Upper lobe of right lung (tissue), 1 donor: Measurements from ENCODE around the gene APPBP2. TPM values are rescaled to one million over a fixed set of nuclear protein-coding genes. Genes with fewer than 3 reads are reported as not detected.
"Not testable (repeated sequence)": the region's sequence is repeated elsewhere in the genome, so short reads cannot be mapped to it uniquely, and the experiment has no call there.

Experiments
- ATAC-seq: fragments of 200-7000 bp; cut with Tn5 transposase; one replicate; pipeline ENCODE4 v1.9.1; 2020; ENCODE audit warnings: mild to moderate bottlenecking, moderate library complexity
- DNase-seq: peaks from one replicate; pipeline ENCODE4 v3.0.0-alpha.2; 2020
- H3K27ac ChIP-seq: fragments of 200-600 bp; one replicate; pipeline ENCODE4 v1.8.0; 2022
- H3K27me3 ChIP-seq: fragments of 200-600 bp; one replicate; pipeline ENCODE4 v1.8.0; 2022; ENCODE audit warnings: mild to moderate bottlenecking
- H3K36me3 ChIP-seq: fragments of 200-600 bp; one replicate; pipeline ENCODE4 v1.8.0; 2022
- H3K4me1 ChIP-seq: fragments of 200-600 bp; one replicate; pipeline ENCODE4 v1.8.0; 2022
- H3K4me3 ChIP-seq: fragments of 200-600 bp; one replicate; pipeline ENCODE4 v1.8.0; 2022; ENCODE audit warnings: mild to moderate bottlenecking
- H3K9me3 ChIP-seq: fragments of 200-600 bp; one replicate; pipeline ENCODE4 v1.8.0; 2022
- CTCF ChIP-seq: fragments of 200-600 bp; IDR thresholded peaks from one replicate; pipeline ENCODE4 v1.8.0; 2022; ENCODE audit warnings: antibody characterized with exemption
- intact Hi-C: fragments of 100-400 bp; cut with DNase I; formaldehyde crosslinking; loops from one replicate; pipeline ENCODE4 v1.11.0; 2022
- total RNA-seq: library from RNA; stranded (reverse); fragmentation: NEBNext Ultra II Directional; extraction: Animal tissue kit (Norgen Biotek cat#: 25700); gene quantifications from one replicate; pipeline ENCODE4 v1.2.1, GENCODE V29; 2021
- donor health status: DM: no; HTN: yes; CAD: no; lungs with severe emphysema.

Gene APPBP2
- total RNA-seq, 1 donor from 2014 or later, result 43.6 TPM

GRCh38 chr17:60524463-60525327, 1.3 kb downstream of the APPBP2 start:
- DNase-seq, result no peak

GRCh38 chr17:60523822-60524221, 2.2 kb downstream of the APPBP2 start:
- TF ChIP-seq CTCF, result no peak
- Histone ChIP-seq H3K27me3 (no peaks in the 10 kb centered on the region), H3K27ac (no peak overlapping the region), H3K4me3 (peak overlapping the region; percentile 95), H3K9me3 (no peaks in the 10 kb centered on the region), H3K36me3 (peaks cover 15% of the 10 kb centered on the region), H3K4me1 (peaks cover 35% of the 10 kb centered on the region)
- DNase-seq, result no peak
- ATAC-seq, result no peak
- intact Hi-C loops, result no loop called here

More at GRCh38 chr17:60524463-60525327, 1.3 kb downstream of the APPBP2 start:
- Histone ChIP-seq H3K4me1 (peaks cover 35% of the 10 kb centered on the region), H3K27me3 (no peaks in the 10 kb centered on the region), H3K4me3 (peak overlapping the region; percentile 95), H3K9me3 (no peaks in the 10 kb centered on the region), H3K27ac (peak overlapping the region; percentile 99), H3K36me3 (peaks cover 6% of the 10 kb centered on the region)
- TF ChIP-seq CTCF, result no peak
- intact Hi-C loops, result no loop called here
- ATAC-seq, result no peak

- Histone ChIP-seq H3K4me3 (peak overlapping the region; percentile 95), H3K27me3 (no peaks in the 10 kb centered on the region), H3K4me1 (peaks cover 35% of the 10 kb centered on the region), H3K27ac (no peak overlapping the region), H3K9me3 (no peaks in the 10 kb centered on the region), H3K36me3 (peaks cover 20% of the 10 kb centered on the region)
- intact Hi-C loops, result no loop called here
- ATAC-seq, result no peak
- TF ChIP-seq CTCF, result no peak
- DNase-seq, result no peak
Measured at GRCh38 chr17:60522889-60523626, 3.0 kb downstream of the APPBP2 start.

- no peaks in the 10 kb centered on the region for H3K27me3 ChIP-seq
- no peak for DNase-seq
- no peak for TF ChIP-seq CTCF
- H3K27ac ChIP-seq, result no peak overlapping the region
- H3K36me3 ChIP-seq, result peaks cover 20% of the 10 kb centered on the region
- intact Hi-C loops, result no loop called here
- H3K9me3 ChIP-seq, result no peaks in the 10 kb centered on the region
- ATAC-seq, result no peak
- peaks cover 27% of the 10 kb centered on the region for H3K4me1 ChIP-seq
- H3K4me3 ChIP-seq, result no peak overlapping the region
Measured at GRCh38 chr17:60519795-60520194, 6.2 kb downstream of the APPBP2 start.

GRCh38 chr17:60515683-60516082, 10.4 kb downstream of the APPBP2 start:
- H3K4me3 ChIP-seq, intact Hi-C loops, H3K27ac ChIP-seq, H3K27me3 ChIP-seq, H3K9me3 ChIP-seq, H3K4me1 ChIP-seq, DNase-seq, ATAC-seq: not testable (repeated sequence)
- H3K36me3 ChIP-seq, result peaks cover 46% of the 10 kb centered on the region

GRCh38 chr17:60515199-60515598, 10.8 kb downstream of the APPBP2 start:
- H3K27ac ChIP-seq, intact Hi-C loops, ATAC-seq, H3K9me3 ChIP-seq, H3K4me1 ChIP-seq, DNase-seq, H3K4me3 ChIP-seq, H3K27me3 ChIP-seq: not testable (repeated sequence)
- peaks cover 49% of the 10 kb centered on the region for H3K36me3 ChIP-seq
